ENCODE results near the gene ARHGAP15.

Gene ARHGAP15

DNA sequence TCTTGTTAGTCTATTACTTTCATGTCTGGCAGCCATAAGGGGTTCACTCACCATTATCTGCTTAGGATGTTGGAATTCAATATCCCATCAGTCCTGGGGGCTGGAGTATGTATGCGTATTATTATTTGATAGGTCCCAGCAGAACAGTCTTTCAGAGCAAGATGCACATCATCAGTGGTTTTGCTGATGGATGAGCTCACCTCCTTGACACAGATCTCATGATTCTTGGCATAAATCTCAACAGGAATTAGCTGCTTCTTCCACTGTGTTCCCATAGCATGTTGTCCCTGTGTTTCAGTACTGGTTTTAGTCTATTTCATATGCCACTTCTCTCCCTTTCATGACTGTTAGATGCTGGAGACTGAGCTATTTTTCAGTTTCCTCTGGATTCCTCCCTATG, 442.5 kb downstream of the ARHGAP15 start:
- no peaks in the 10 kb centered on the region for H3F3A ChIP-seq (ENCODE audit: insufficient read depth, low read length)
- no peak for DNase-seq
- no peaks in the 10 kb centered on the region for H3K4me1 ChIP-seq (ENCODE audit: low read length)
- H4K20me1 ChIP-seq (ENCODE audit: insufficient read depth, low read length): no peaks in the 10 kb centered on the region
- H3K9me3 ChIP-seq (replicated peaks; ENCODE audit: insufficient read depth, low read length): no peaks in the 10 kb centered on the region
- H3K4me2 ChIP-seq (ENCODE audit: low read depth, low read length): no peak overlapping the region
- H3K4me3 ChIP-seq (ENCODE audit: low read length): no peak overlapping the region
- H3K27me3 ChIP-seq (replicated peaks; ENCODE audit: insufficient read depth, low read length): no peaks in the 10 kb centered on the region
- H3K79me2 ChIP-seq (ENCODE audit: low read length): no peaks in the 10 kb centered on the region
- H3K27ac ChIP-seq (ENCODE audit: low read length): no peak overlapping the region
- no peak overlapping the region for H3K9ac ChIP-seq (ENCODE audit: low read length)
- H2AFZ ChIP-seq (ENCODE audit: low read length): no peak overlapping the region
- H3K36me3 ChIP-seq (replicated peaks; ENCODE audit: insufficient read depth, low read length): no peaks in the 10 kb centered on the region
- H3K9me2 ChIP-seq (replicated peaks; ENCODE audit: insufficient read depth, low read length): no peaks in the 10 kb centered on the region
- TF ChIP-seq EZH2 (optimal IDR thresholded peaks at IDR 0.05; ENCODE audit: low read depth, low read length) (no peak), EZH2phosphoT487 (IDR thresholded peaks at IDR 0.05; ENCODE audit: low read length) (no peak)
- TF ChIP-seq, protein P1, sequence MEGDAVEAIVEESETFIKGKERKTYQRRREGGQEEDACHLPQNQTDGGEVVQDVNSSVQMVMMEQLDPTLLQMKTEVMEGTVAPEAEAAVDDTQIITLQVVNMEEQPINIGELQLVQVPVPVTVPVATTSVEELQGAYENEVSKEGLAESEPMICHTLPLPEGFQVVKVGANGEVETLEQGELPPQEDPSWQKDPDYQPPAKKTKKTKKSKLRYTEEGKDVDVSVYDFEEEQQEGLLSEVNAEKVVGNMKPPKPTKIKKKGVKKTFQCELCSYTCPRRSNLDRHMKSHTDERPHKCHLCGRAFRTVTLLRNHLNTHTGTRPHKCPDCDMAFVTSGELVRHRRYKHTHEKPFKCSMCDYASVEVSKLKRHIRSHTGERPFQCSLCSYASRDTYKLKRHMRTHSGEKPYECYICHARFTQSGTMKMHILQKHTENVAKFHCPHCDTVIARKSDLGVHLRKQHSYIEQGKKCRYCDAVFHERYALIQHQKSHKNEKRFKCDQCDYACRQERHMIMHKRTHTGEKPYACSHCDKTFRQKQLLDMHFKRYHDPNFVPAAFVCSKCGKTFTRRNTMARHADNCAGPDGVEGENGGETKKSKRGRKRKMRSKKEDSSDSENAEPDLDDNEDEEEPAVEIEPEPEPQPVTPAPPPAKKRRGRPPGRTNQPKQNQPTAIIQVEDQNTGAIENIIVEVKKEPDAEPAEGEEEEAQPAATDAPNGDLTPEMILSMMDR (IDR thresholded peaks at IDR 0.05; ENCODE audit: low read length): no peak

- DNase-seq: no peak
- TF ChIP-seq EZH2 (optimal IDR thresholded peaks at IDR 0.05; ENCODE audit: low read depth, low read length): no peak
- TF ChIP-seq EZH2phosphoT487 (IDR thresholded peaks at IDR 0.05; ENCODE audit: low read length): no peak
- TF ChIP-seq, protein P1 (IDR thresholded peaks at IDR 0.05; ENCODE audit: low read length): no peak
Observed at GRCh38 chr2:143572421-143572820, 443.2 kb downstream of the ARHGAP15 start.

DNA sequence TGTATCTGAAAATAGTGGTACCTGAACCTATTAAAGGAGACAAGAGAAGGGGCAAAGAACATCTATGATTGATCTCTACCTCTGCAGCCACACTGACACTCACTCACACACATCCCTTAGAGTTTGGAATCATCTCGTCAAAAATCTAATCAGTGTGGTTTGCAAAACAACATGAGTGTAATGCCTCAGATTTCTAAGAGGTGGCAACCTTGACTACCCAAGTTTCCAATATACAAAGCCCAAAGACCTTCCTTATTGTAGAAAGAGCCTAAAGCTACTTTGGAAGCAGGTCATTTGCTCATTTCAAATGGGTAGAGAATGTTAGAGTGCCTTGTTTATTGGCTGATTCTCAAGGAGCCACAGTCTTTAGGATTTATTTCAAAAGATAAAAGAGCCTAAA, 444.9 kb downstream of the ARHGAP15 start:
- H3K4me2 ChIP-seq (ENCODE audit: low read depth, low read length): no peak overlapping the region
- H3K9me3 ChIP-seq (replicated peaks; ENCODE audit: insufficient read depth, low read length): no peaks in the 10 kb centered on the region
- H3K27me3 ChIP-seq (replicated peaks; ENCODE audit: insufficient read depth, low read length): no peaks in the 10 kb centered on the region
- H2AFZ ChIP-seq (ENCODE audit: low read length): no peak overlapping the region
- no peaks in the 10 kb centered on the region for H3K79me2 ChIP-seq (ENCODE audit: low read length)
- H3K4me3 ChIP-seq (ENCODE audit: low read length): no peak overlapping the region
- no peaks in the 10 kb centered on the region for H3K36me3 ChIP-seq (replicated peaks; ENCODE audit: insufficient read depth, low read length)
- H3F3A ChIP-seq (ENCODE audit: insufficient read depth, low read length): no peaks in the 10 kb centered on the region
- no peaks in the 10 kb centered on the region for H3K4me1 ChIP-seq (ENCODE audit: low read length)
- TF ChIP-seq EZH2phosphoT487 (IDR thresholded peaks at IDR 0.05; ENCODE audit: low read length) (no peak), EZH2 (optimal IDR thresholded peaks at IDR 0.05; ENCODE audit: low read depth, low read length) (no peak)
- TF ChIP-seq, protein P1 (IDR thresholded peaks at IDR 0.05; ENCODE audit: low read length): no peak
- no peak for DNase-seq
- no peak overlapping the region for H3K9ac ChIP-seq (ENCODE audit: low read length)
- no peaks in the 10 kb centered on the region for H4K20me1 ChIP-seq (ENCODE audit: insufficient read depth, low read length)
- no peaks in the 10 kb centered on the region for H3K9me2 ChIP-seq (replicated peaks; ENCODE audit: insufficient read depth, low read length)
- no peak overlapping the region for H3K27ac ChIP-seq (ENCODE audit: low read length)

More at GRCh38 chr2:143572421-143572820, 443.2 kb downstream of the ARHGAP15 start:
- no peak overlapping the region for H3K4me2 ChIP-seq (ENCODE audit: low read depth, low read length)
- H3K9me2 ChIP-seq (replicated peaks; ENCODE audit: insufficient read depth, low read length): no peaks in the 10 kb centered on the region
- no peaks in the 10 kb centered on the region for H3K79me2 ChIP-seq (ENCODE audit: low read length)
- H3K36me3 ChIP-seq (replicated peaks; ENCODE audit: insufficient read depth, low read length): no peaks in the 10 kb centered on the region
- H3K9ac ChIP-seq (ENCODE audit: low read length): no peak overlapping the region
- no peaks in the 10 kb centered on the region for H3K27me3 ChIP-seq (replicated peaks; ENCODE audit: insufficient read depth, low read length)
- no peak overlapping the region for H2AFZ ChIP-seq (ENCODE audit: low read length)
- H3K4me1 ChIP-seq (ENCODE audit: low read length): no peaks in the 10 kb centered on the region
- H4K20me1 ChIP-seq (ENCODE audit: insufficient read depth, low read length): no peaks in the 10 kb centered on the region
- no peak overlapping the region for H3K4me3 ChIP-seq (ENCODE audit: low read length)
- H3K27ac ChIP-seq (ENCODE audit: low read length): no peak overlapping the region
- H3K9me3 ChIP-seq (replicated peaks; ENCODE audit: insufficient read depth, low read length): no peaks in the 10 kb centered on the region
- no peaks in the 10 kb centered on the region for H3F3A ChIP-seq (ENCODE audit: insufficient read depth, low read length)

Measured in MM.1S (cell line).